Pancreas (tissue), 10 donors: ENCODE data around the gene SRCIN1. TPM values are rescaled to one million over a fixed set of nuclear protein-coding genes. Genes with fewer than 3 reads are reported as not detected.

ENCODE experiments used
- ATAC-seq, 4 donors: fragments of 200-7000 bp; cut with Tn5 transposase; one replicate each; pipeline versions ENCODE4 v1.8.0 to v1.9.1; 2020; ENCODE audit warnings: mild to moderate bottlenecking in 4 of 4, moderate library complexity in 4 of 4
- DNase-seq, 6 donors: peaks; one replicate each; pipeline ENCODE4 v3.0.0-alpha.2; 2020
- FAIRE-seq: peaks from 2 replicates; lab custom pipeline; 2012; peaks lifted over from hg19 to GRCh38; lab: Jason Lieb, UNC
- H3K27ac ChIP-seq, 4 donors: fragments of 200-600 bp; sonication (generic); 1 replicate in 3 of 4; 2 replicates in 1 of 4; pipeline versions ENCODE4 v1.5.0 to v1.8.0; 2020
- H3K27me3 ChIP-seq, 4 donors: fragments of 200-600 bp; one replicate each; pipeline ENCODE4 v1.8.0; 2021
- H3K36me3 ChIP-seq, 3 donors: fragments of 200-600 bp; sonication (generic) in 1 of 3; one replicate each; pipeline versions ENCODE4 v1.5.0 to v1.8.0; 2020 to 2021
- H3K4me1 ChIP-seq, 3 donors: fragments of 200-600 bp; one replicate each; pipeline ENCODE4 v1.8.0; 2021
- H3K4me3 ChIP-seq, 4 donors: fragments of 200-600 bp; sonication (generic) in 2 of 4; one replicate each; pipeline versions ENCODE4 v1.5.0 to v1.8.0; 2020 to 2021
- H3K9me3 ChIP-seq, 4 donors: fragments of 200-600 bp; one replicate each; pipeline ENCODE4 v1.8.0; 2021
- CTCF ChIP-seq, 4 donors: fragments of 200-600 bp; sonication (generic) in 3 of 4; IDR thresholded peaks; one replicate each; pipeline versions ENCODE4 v1.5.0 to v1.8.0; 2021; ENCODE audit warnings: antibody characterized with exemption in 4 of 4
- WGBS, 2 donors: extraction: QIAGEN DNeasy Blood & Tissue Kit; methylation state at CpG; one replicate each; pipeline ENCODE4 v1.1.7; 2013; 5-methylcytosine and 5-hydroxymethylcytosine counted together
- intact Hi-C, 3 donors: fragments of 100-400 bp; cut with DNase I; formaldehyde crosslinking; loops; one replicate each; pipeline versions ENCODE4 v1.11.1 to v1.14.2; 2022
- polyA plus RNA-seq, 2 donors: library from polyadenylated mRNA; stranded (reverse); fragments of 200-250 nt; gene quantifications; one replicate each; pipeline ENCODE4 v1.2.3, GENCODE V29; 2013
- total RNA-seq, 6 donors: library from RNA; stranded (reverse); fragmentation: NEBNext Ultra II Directional in 4 of 6; extraction: Animal tissue kit (Norgen Biotek cat#: 25700) in 4 of 6; gene quantifications; one replicate each; pipeline versions ENCODE4 v1.2.1 to v1.2.4, GENCODE V29; 2021 to 2023
- donor health status: healthy with polysubstance abuse.
- donor health status: DM: no; HTN: no; CAD: no; lungs with moderate emphysema.
- donor health status: DM: no; HTN: no; CAD: no.
- donor health status: control.
- donor health status: control.
- donor health status: Bipolar disorder and iron deficiency.
- donor health status: DM: yes; HTN: yes; CAD: no.
- donor health status: DM: no; HTN: no; CAD: no.
- donor health status: DM: no; HTN: no; CAD: no.
- donor health status: DM: yes; HTN: yes; CAD: no.

SRCIN1 gene
- total and polyA plus RNA-seq, 8 donors, result 5.8 to 30.3 (median 9.0) TPM

- no peak for DNase-seq
- H3K27me3 ChIP-seq, result no peaks in the 10 kb centered on the region
- intact Hi-C loops, result loop anchor here in 1 of 3 donors (10.0 kb wide), 1 partner anchor 53 kb away; no protein-coding TSS in a partner anchor
These were observed 4.0 kb downstream of the SRCIN1 start for GRCh38 chr17:38601539-38602351.

GRCh38 chr17:38600906-38601305 is 4.8 kb downstream of the SRCIN1 start:
- no peaks in the 10 kb centered on the region for H3K4me1 ChIP-seq
- TF ChIP-seq CTCF (IDR thresholded peaks at IDR 0.05), result no peak
- no peak overlapping the region for H3K27ac ChIP-seq
- no peaks in the 10 kb centered on the region for H3K9me3 ChIP-seq
- no peaks in the 10 kb centered on the region for H3K36me3 ChIP-seq
- WGBS, 2 donors, result 64 to 68% methylated on average over 8 of the region's 8 CpGs
- FAIRE-seq, result no peak
- ATAC-seq, result no peak
- no peak for DNase-seq
- no peaks in the 10 kb centered on the region for H3K27me3 ChIP-seq
- intact Hi-C loops, result loop anchor here in 1 of 3 donors (10.0 kb wide), 1 partner anchor 54 kb away; no protein-coding TSS in a partner anchor
- H3K4me3 ChIP-seq, result no peak overlapping the region

More at GRCh38 chr17:38601539-38602351, 4.0 kb downstream of the SRCIN1 start:
- FAIRE-seq (no peak), ATAC-seq (no peak)
- WGBS, 2 donors, result 50 to 53% methylated on average over 19 to 24 of the region's 24 CpGs
- Histone ChIP-seq H3K4me1 (peaks cover 0 to 4% (median 0%) of the 10 kb centered on the region in 3 donors), H3K4me3 (no peak overlapping the region), H3K36me3 (no peaks in the 10 kb centered on the region), H3K27ac (no peak overlapping the region), H3K9me3 (no peaks in the 10 kb centered on the region)
- no peak for TF ChIP-seq CTCF (IDR thresholded peaks at IDR 0.05)

DNA sequence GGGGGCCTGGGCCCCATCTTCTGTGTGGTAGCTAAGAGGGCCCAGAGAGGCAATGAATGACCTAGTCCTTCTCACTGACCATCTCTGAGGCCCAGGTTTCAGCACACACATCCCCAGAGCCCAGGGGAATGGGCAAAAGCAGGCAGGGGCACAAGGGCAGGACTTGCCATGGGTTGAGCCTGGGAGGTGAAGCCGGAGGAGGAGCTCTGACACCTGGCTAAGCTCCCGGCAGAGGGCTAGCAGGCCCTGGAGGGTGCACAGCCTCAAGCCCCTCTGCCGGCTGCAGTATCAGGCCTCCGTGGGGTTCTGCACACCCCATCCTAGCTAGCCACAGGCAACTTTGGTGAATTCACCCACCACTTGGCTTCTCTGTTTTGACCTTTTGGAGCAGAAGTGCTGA is 5.3 kb downstream of the SRCIN1 start:
- DNase-seq (no peak), ATAC-seq (no peak), FAIRE-seq (no peak)
- no peak overlapping the region for H3K4me3 ChIP-seq
- intact Hi-C loops, result loop anchor here in 1 of 3 donors (10.0 kb wide), 1 partner anchor 54 kb away; no protein-coding TSS in a partner anchor
- no peaks in the 10 kb centered on the region for H3K36me3 ChIP-seq
- no peaks in the 10 kb centered on the region for H3K4me1 ChIP-seq
- no peak overlapping the region for H3K27ac ChIP-seq
- H3K9me3 ChIP-seq, result no peaks in the 10 kb centered on the region
- TF ChIP-seq CTCF (IDR thresholded peaks at IDR 0.05), result no peak
- 72 to 73% methylated on average over 4 of the region's 4 CpGs for WGBS, 2 donors
- H3K27me3 ChIP-seq, result no peaks in the 10 kb centered on the region

GRCh38 chr17:38599398-38599856 is 6.3 kb downstream of the SRCIN1 start:
- Histone ChIP-seq H3K4me1 (no peaks in the 10 kb centered on the region), H3K9me3 (no peaks in the 10 kb centered on the region), H3K27me3 (no peaks in the 10 kb centered on the region), H3K36me3 (no peaks in the 10 kb centered on the region), H3K27ac (no peak overlapping the region), H3K4me3 (no peak overlapping the region)
- no peak for DNase-seq
- WGBS, 2 donors, result 73 to 84% methylated on average over 9 of the region's 9 CpGs
- no peak for FAIRE-seq
- intact Hi-C loops, result no loop called here
- ATAC-seq, result no peak
- no peak for TF ChIP-seq CTCF (IDR thresholded peaks at IDR 0.05)

DNA sequence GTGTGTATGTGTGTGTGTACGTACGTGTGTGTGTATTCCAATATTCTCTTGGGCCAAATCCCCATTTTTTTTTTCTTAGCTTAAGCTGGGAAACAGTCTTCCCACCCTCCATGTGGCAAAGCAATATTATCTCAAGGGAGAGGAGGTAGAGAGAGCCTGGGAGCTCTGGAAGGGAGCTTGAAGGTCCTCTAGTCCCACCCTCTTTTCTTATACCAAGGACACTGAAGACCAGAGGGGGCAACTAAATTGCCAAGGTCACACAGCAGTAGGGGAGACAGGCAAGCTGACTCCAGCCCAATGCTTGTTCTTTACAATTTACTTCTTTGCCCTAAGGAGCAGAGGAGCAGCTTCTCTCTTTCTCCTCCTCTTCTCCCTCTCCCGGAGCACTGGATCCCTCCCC is 6.8 kb downstream of the SRCIN1 start:
- TF ChIP-seq CTCF (IDR thresholded peaks at IDR 0.05), result no peak

More for the DNA sequence above, 6.8 kb downstream of the SRCIN1 start:
- Histone ChIP-seq H3K4me3 (no peak overlapping the region), H3K27ac (no peak overlapping the region), H3K4me1 (no peaks in the 10 kb centered on the region), H3K9me3 (no peaks in the 10 kb centered on the region), H3K27me3 (no peaks in the 10 kb centered on the region), H3K36me3 (no peaks in the 10 kb centered on the region)
- intact Hi-C loops, result no loop called here
- WGBS, 2 donors, result 60 to 77% methylated on average over 3 of the region's 3 CpGs
- DNase-seq (no peak), FAIRE-seq (no peak), ATAC-seq (no peak)
